K562 (cell line): ENCODE measurements around the gene BRD3. TPM values are rescaled to one million over a fixed set of nuclear protein-coding genes. Genes with fewer than 3 reads are reported as not detected.

Source experiments
- BCLAF1 ChIP-seq, 2 experiments: fragments of 450-650 bp in 1 of 2; IDR thresholded peaks; 2 replicates each; pipeline ENCODE4 v1.6.1; 2011 to 2017; ENCODE audit warnings: low read depth in 2 of 2, antibody characterized with exemption in 1 of 2, borderline replicate concordance in 1 of 2, low read length in 1 of 2, mild to moderate bottlenecking in 1 of 2, mixed read lengths in 1 of 2; ENCODE audit not compliant: control insufficient read depth in 1 of 2
- DNMT1 ChIP-seq: fragments of 450-650 bp; IDR thresholded peaks from 2 replicates; pipeline ENCODE4 v1.6.1; 2016; ENCODE audit warnings: antibody characterized with exemption, mild to moderate bottlenecking
- NR2C2 ChIP-seq, 2 experiments: fragments of 200-800 bp in 1 of 2; sonication (Bioruptor generic) in 1 of 2; sonication (generic) in 1 of 2; formaldehyde crosslinking in 1 of 2; IDR thresholded peaks; 2 replicates each; pipeline versions ENCODE4 v1.6.1 to v1.8.0; 2016 to 2022; ENCODE audit warnings: mild to moderate bottlenecking in 1 of 2, missing compliant biosample characterization in 1 of 2, missing genetic modification characterization in 1 of 2, missing genetic modification reagents in 1 of 2
- RAD51 ChIP-seq: fragments of 450-650 bp; IDR thresholded peaks from 2 replicates; pipeline ENCODE4 v1.7.1; 2016; ENCODE audit warnings: low read depth, mild to moderate bottlenecking, borderline replicate concordance
- RBM39 ChIP-seq: fragments of 200-400 bp; formaldehyde crosslinking; optimal IDR thresholded peaks from 2 replicates; pipeline ENCODE3; 2018; ENCODE audit warnings: low read depth, low read length
- SMAD3 ChIP-seq: fragments of 450-650 bp; formaldehyde crosslinking; conservative IDR thresholded peaks from 2 replicates; pipeline ENCODE4 v1.4.0; 2020; ENCODE audit warnings: mild to moderate bottlenecking
- ZNF175 ChIP-seq: fragments of 200-800 bp; sonication (Bioruptor generic); IDR thresholded peaks from 2 replicates; pipeline ENCODE4 v1.6.1; 2016; ENCODE audit warnings: low read depth, mild to moderate bottlenecking, missing genetic modification characterization, missing compliant biosample characterization
- ZNF282 ChIP-seq: sonication (generic); formaldehyde crosslinking; IDR thresholded peaks from 2 replicates; pipeline ENCODE4 v1.8.1; 2023; ENCODE audit warnings: missing genetic modification reagents
- polyA plus RNA-seq, 8 experiments: library from polyadenylated mRNA; depleted of rRNA in 4 of 8; stranded (reverse) in 5 of 8; unstranded in 3 of 8; fragments of >200 nt; fragmentation: Nextera tagmentation in 2 of 8; fragmentation: Illumina TruSeq in 1 of 8; extraction: Ambion mirVana in 2 of 8; extraction: Trizol in 1 of 8; gene quantifications; 2 replicates each; pipeline versions ENCODE4 v1.2.1 to v1.2.3, GENCODE V29; 2011 to 2014; ENCODE audit warnings: inconsistent platforms in 1 of 8, missing spikeins in 1 of 8
- total RNA-seq, 7 experiments: library from RNA; depleted of rRNA in 6 of 7; stranded (reverse); fragments of >200 nt in 6 of 7; fragmentation: Illumina TruSeq in 2 of 7; extraction: Trizol in 2 of 7; gene quantifications; 2 replicates each; pipeline versions ENCODE4 v1.2.1 to v1.2.3, GENCODE V29; 2011 to 2021; ENCODE audit warnings: low replicate concordance in 1 of 7

BRD3 gene
- total and polyA plus RNA-seq, 9 of the 15 experiments (the other 6 are each of a cell fraction or from before 2014, with no cell fraction given) = 0.82 to 37.1 (median 4.2) TPM

GRCh38 chr9:134007150-134007549 lies 60.7 kb downstream of the BRD3 start (continued):
- TF ChIP-seq BCLAF1 (IDR thresholded peaks at IDR 0.05; ENCODE audit: borderline replicate concordance in 1 of 2, control insufficient read depth in 1 of 2, low read depth in 2 of 2, low read length in 1 of 2) (no peak), ZNF175 (CRISPR knock-in tag) (no peak), ZNF282 (no peak), RAD51 (no peak), DNMT1 (no peak), SMAD3 (no peak), NR2C2 (CRISPR knock-in tag; IDR thresholded peaks at IDR 0.05) (no peak), NR2C2 (tag; IDR thresholded peaks at IDR 0.05) (no peak), RBM39 (no peak)
